Breast epithelium (tissue), 3 donors: ENCODE results near the gene SLC2A13.

Experiments used
- POLR2AphosphoS5 ChIP-seq, 3 donors: sonication (generic); formaldehyde crosslinking; IDR thresholded peaks; one replicate each; pipeline ENCODE4 v1.6.1; 2017; ENCODE audit warnings: antibody characterized with exemption in 3 of 3
- TF ChIP-seq, protein P1 (sequence below), 3 donors: fragments of 450-650 bp; IDR thresholded peaks; one replicate each; pipeline ENCODE4 v1.5.1; 2016 to 2017; ENCODE audit warnings: antibody characterized with exemption in 3 of 3, mild to moderate bottlenecking in 3 of 3, moderate library complexity in 3 of 3

DNA sequence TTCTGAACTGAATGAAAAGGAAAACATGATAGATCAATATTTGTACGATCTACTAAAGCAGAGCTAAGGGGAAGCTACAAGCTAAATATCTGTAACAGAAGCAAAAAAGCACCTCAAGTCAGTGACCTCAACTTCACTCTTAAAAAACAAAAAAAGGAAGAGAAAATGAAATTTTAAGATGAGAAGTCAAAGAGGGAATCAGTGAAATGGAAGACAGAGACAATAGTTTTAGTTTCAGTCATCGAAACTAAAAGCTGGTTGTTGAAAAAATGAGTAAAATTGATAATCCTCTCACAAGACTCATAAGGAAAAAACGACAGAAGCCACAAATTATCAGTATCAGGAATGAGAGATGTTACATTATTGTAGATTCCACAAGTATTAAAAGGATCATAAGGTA is 11.9 kb upstream of the SLC2A13 start:
- TF ChIP-seq, protein P1, sequence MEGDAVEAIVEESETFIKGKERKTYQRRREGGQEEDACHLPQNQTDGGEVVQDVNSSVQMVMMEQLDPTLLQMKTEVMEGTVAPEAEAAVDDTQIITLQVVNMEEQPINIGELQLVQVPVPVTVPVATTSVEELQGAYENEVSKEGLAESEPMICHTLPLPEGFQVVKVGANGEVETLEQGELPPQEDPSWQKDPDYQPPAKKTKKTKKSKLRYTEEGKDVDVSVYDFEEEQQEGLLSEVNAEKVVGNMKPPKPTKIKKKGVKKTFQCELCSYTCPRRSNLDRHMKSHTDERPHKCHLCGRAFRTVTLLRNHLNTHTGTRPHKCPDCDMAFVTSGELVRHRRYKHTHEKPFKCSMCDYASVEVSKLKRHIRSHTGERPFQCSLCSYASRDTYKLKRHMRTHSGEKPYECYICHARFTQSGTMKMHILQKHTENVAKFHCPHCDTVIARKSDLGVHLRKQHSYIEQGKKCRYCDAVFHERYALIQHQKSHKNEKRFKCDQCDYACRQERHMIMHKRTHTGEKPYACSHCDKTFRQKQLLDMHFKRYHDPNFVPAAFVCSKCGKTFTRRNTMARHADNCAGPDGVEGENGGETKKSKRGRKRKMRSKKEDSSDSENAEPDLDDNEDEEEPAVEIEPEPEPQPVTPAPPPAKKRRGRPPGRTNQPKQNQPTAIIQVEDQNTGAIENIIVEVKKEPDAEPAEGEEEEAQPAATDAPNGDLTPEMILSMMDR (IDR thresholded peaks at IDR 0.05), result no peak
- no peak for TF ChIP-seq POLR2AphosphoS5 (IDR thresholded peaks at IDR 0.05)
